Testis (tissue), 2 donors: ENCODE results near the gene PIM2.

Experiments used
- CTCF ChIP-seq, 3 experiments: fragments of 450-650 bp in 2 of 3; fragments of 200-600 bp in 1 of 3; sonication (generic) in 1 of 3; IDR thresholded peaks; one replicate each; pipeline ENCODE4 v1.5.1; 2016 to 2019; ENCODE audit warnings: antibody characterized with exemption in 3 of 3, mild to moderate bottlenecking in 2 of 3, moderate library complexity in 1 of 3
- POLR2A ChIP-seq: fragments of 450-650 bp; IDR thresholded peaks from one replicate; pipeline ENCODE4 v1.6.1; 2017; ENCODE audit warnings: antibody characterized with exemption, mild to moderate bottlenecking, moderate library complexity

- TF ChIP-seq CTCF (IDR thresholded peaks at IDR 0.05) (no peak), POLR2A (no peak)
Measured at GRCh38 chrX:48909703-48910294, 9.0 kb downstream of the PIM2 start.
